Glutamatergic neuron (in vitro differentiated cells): ENCODE results near the gene XRCC2. TPM values are rescaled to one million over a fixed set of nuclear protein-coding genes. Genes with fewer than 3 reads are reported as not detected.
"Not testable (repeated sequence)": the region's sequence is repeated elsewhere in the genome, so short reads cannot be mapped to it uniquely, and the experiment has no call there.

Experiments used
- DNase-seq: peaks from one replicate; pipeline ENCODE4 v3.0.0; 2022
- H3K27ac Mint-ChIP-seq: one replicate; pipeline ENCODE4 v1.8.0; 2020; ENCODE audit warnings: mild to moderate bottlenecking, mixed read lengths, inconsistent platforms; ENCODE audit not compliant: unreplicated experiment
- H3K27me3 Mint-ChIP-seq: one replicate; pipeline ENCODE4 v1.8.0; 2020; ENCODE audit warnings: mild to moderate bottlenecking, moderate library complexity, mixed read lengths, inconsistent platforms; ENCODE audit not compliant: unreplicated experiment
- H3K36me3 Mint-ChIP-seq: one replicate; pipeline ENCODE4 v1.8.0; 2020; ENCODE audit warnings: mild to moderate bottlenecking, mixed read lengths, inconsistent platforms; ENCODE audit not compliant: unreplicated experiment
- H3K4me1 Mint-ChIP-seq: one replicate; pipeline ENCODE4 v1.8.0; 2020; ENCODE audit warnings: mild to moderate bottlenecking, low read depth, mixed read lengths, inconsistent platforms; ENCODE audit not compliant: unreplicated experiment
- H3K4me3 Mint-ChIP-seq: one replicate; pipeline ENCODE4 v1.8.0; 2020; ENCODE audit warnings: mild to moderate bottlenecking, mixed read lengths, inconsistent platforms; ENCODE audit not compliant: unreplicated experiment
- H3K9me3 Mint-ChIP-seq: one replicate; pipeline ENCODE4 v1.8.0; 2020; ENCODE audit warnings: mild to moderate bottlenecking, moderate library complexity, mixed read lengths, inconsistent platforms; ENCODE audit not compliant: unreplicated experiment
- CTCF ChIP-seq: fragments of 200-600 bp; sonication (generic); IDR thresholded peaks from one replicate; pipeline ENCODE4 v1.5.0; 2021; ENCODE audit not compliant: partially characterized antibody, unreplicated experiment
- total RNA-seq: library from RNA; stranded (reverse); fragmentation: NEBNext Ultra II Directional; extraction: Animal tissue kit (Norgen Biotek cat#: 25700); gene quantifications from one replicate; pipeline ENCODE4 v1.2.1, GENCODE V29; 2021; ENCODE audit not compliant: unreplicated experiment

XRCC2 gene
- total RNA-seq, 1 donor from 2014 or later, result 3.0 TPM

GRCh38 chr7:152649220-152649619 is 26.7 kb downstream of the XRCC2 start:
- H3K27ac Mint-ChIP-seq, result no peak overlapping the region
- no peaks in the 10 kb centered on the region for H3K27me3 Mint-ChIP-seq
- no peak for TF ChIP-seq CTCF
- H3K4me1 Mint-ChIP-seq, result peaks cover 10% of the 10 kb centered on the region
- DNase-seq, result no peak
- H3K4me3 Mint-ChIP-seq, result no peak overlapping the region
- no peaks in the 10 kb centered on the region for H3K36me3 Mint-ChIP-seq
- peaks cover 1% of the 10 kb centered on the region for H3K9me3 Mint-ChIP-seq

- no peak for TF ChIP-seq CTCF
- Mint-ChIP-seq H3K27ac (no peak overlapping the region), H3K9me3 (no peaks in the 10 kb centered on the region), H3K4me3 (no peak overlapping the region), H3K27me3 (no peaks in the 10 kb centered on the region), H3K4me1 (peaks cover 10% of the 10 kb centered on the region), H3K36me3 (no peaks in the 10 kb centered on the region)
- no peak for DNase-seq
Measured at GRCh38 chr7:152647009-152647408, 28.9 kb downstream of the XRCC2 start.

GRCh38 chr7:152646579-152646978 is 29.4 kb downstream of the XRCC2 start:
- H3K4me3 Mint-ChIP-seq, H3K9me3 Mint-ChIP-seq, DNase-seq, H3K27ac Mint-ChIP-seq, H3K36me3 Mint-ChIP-seq, H3K4me1 Mint-ChIP-seq, H3K27me3 Mint-ChIP-seq: not testable (repeated sequence)

- no peaks in the 10 kb centered on the region for H3K4me1 Mint-ChIP-seq
- no peak for DNase-seq
- H3K4me3 Mint-ChIP-seq, result no peak overlapping the region
- no peak overlapping the region for H3K27ac Mint-ChIP-seq
- H3K36me3 Mint-ChIP-seq, result no peaks in the 10 kb centered on the region
- no peaks in the 10 kb centered on the region for H3K27me3 Mint-ChIP-seq
- H3K9me3 Mint-ChIP-seq, result peaks cover 1% of the 10 kb centered on the region
- TF ChIP-seq CTCF, result no peak
Measured at GRCh38 chr7:152643979-152644559, 31.9 kb downstream of the XRCC2 start.

- H3K27ac Mint-ChIP-seq, result no peak overlapping the region
- no peak overlapping the region for H3K4me3 Mint-ChIP-seq
- no peaks in the 10 kb centered on the region for H3K4me1 Mint-ChIP-seq
- no peak for DNase-seq
- no peaks in the 10 kb centered on the region for H3K36me3 Mint-ChIP-seq
- TF ChIP-seq CTCF, result no peak
- peaks cover 1% of the 10 kb centered on the region for H3K9me3 Mint-ChIP-seq
- H3K27me3 Mint-ChIP-seq, result no peaks in the 10 kb centered on the region
Measured at GRCh38 chr7:152641384-152641783, 34.6 kb downstream of the XRCC2 start.
